Mesenchymal stem cell (in vitro differentiated cells and primary cell): ENCODE measurements around the gene MARS1.
A peak's percentile ranks its signal among the peaks of the same experiment; 100 is the strongest.

Experiments used
- DNase-seq: peaks from one replicate; pipeline ENCODE4 v3.0.0-alpha.2; 2013
- H2AFZ ChIP-seq: one replicate; pipeline ENCODE4 v1.6.1; 2013; ENCODE audit warnings: low read depth, mild to moderate bottlenecking, control low read depth, inconsistent platforms, low read length, moderate library complexity
- H2AK5ac ChIP-seq: 2 replicates; pipeline ENCODE4 v1.6.1; 2013; ENCODE audit warnings: low read length, moderate library complexity, mild to moderate bottlenecking, inconsistent platforms; ENCODE audit not compliant: severe bottlenecking
- H2BK120ac ChIP-seq: one replicate; pipeline ENCODE4 v1.6.1; 2013; ENCODE audit warnings: low read depth, mild to moderate bottlenecking, inconsistent platforms, low read length, moderate library complexity
- H2BK12ac ChIP-seq, 2 experiments: one replicate each; pipeline ENCODE4 v1.6.1; 2013; ENCODE audit warnings: inconsistent platforms in 2 of 2, low read length in 2 of 2, mild to moderate bottlenecking in 2 of 2, moderate library complexity in 2 of 2, control low read depth in 1 of 2
- H2BK15ac ChIP-seq: one replicate; pipeline ENCODE4 v1.6.1; 2013; ENCODE audit warnings: mild to moderate bottlenecking, low read depth, inconsistent platforms; ENCODE audit not compliant: poor library complexity, severe bottlenecking
- H2BK5ac ChIP-seq: 2 replicates; pipeline ENCODE4 v1.6.1; 2013; ENCODE audit warnings: low read depth, mild to moderate bottlenecking, low read length, control low read depth, inconsistent platforms; ENCODE audit not compliant: poor library complexity, severe bottlenecking
- H3K14ac ChIP-seq, 2 experiments: one replicate each; pipeline ENCODE4 v1.6.1; 2013; ENCODE audit warnings: inconsistent platforms in 2 of 2, low read length in 2 of 2, control low read depth in 1 of 2, mild to moderate bottlenecking in 1 of 2, moderate library complexity in 1 of 2
- H3K18ac ChIP-seq, 2 experiments: one replicate each; pipeline ENCODE4 v1.6.1; 2013; ENCODE audit warnings: inconsistent platforms in 2 of 2, low read length in 2 of 2, control low read depth in 1 of 2, low read depth in 1 of 2, mild to moderate bottlenecking in 1 of 2
- H3K23ac ChIP-seq, 2 experiments: one replicate each; pipeline ENCODE4 v1.6.1; 2013; ENCODE audit warnings: inconsistent platforms in 2 of 2, low read length in 2 of 2, mild to moderate bottlenecking in 2 of 2, moderate library complexity in 2 of 2, control low read depth in 1 of 2
- H3K27ac ChIP-seq: 2 replicates; pipeline ENCODE4 v1.5.1; 2013; ENCODE audit warnings: mild to moderate bottlenecking, moderate library complexity, low read length, control low read depth, inconsistent platforms; ENCODE audit not compliant: poor library complexity, severe bottlenecking
- H3K27me3 ChIP-seq, 2 experiments: 2 replicates each; pipeline versions ENCODE4 v1.6.1 to v1.7.0; 2013; ENCODE audit warnings: low read length in 2 of 2, mild to moderate bottlenecking in 2 of 2, moderate library complexity in 2 of 2, control low read depth in 1 of 2, inconsistent platforms in 1 of 2; ENCODE audit not compliant: control insufficient read depth in 1 of 2, insufficient read depth in 1 of 2
- H3K36me3 ChIP-seq, 2 experiments: 2 replicates each; pipeline versions ENCODE4 v1.6.1 to v1.7.0; 2013; ENCODE audit warnings: low read length in 2 of 2, control low read depth in 1 of 2, inconsistent platforms in 1 of 2, low read depth in 1 of 2, mild to moderate bottlenecking in 1 of 2; ENCODE audit not compliant: insufficient read depth in 2 of 2, control insufficient read depth in 1 of 2
- H3K4ac ChIP-seq, 2 experiments: one replicate each; pipeline ENCODE4 v1.6.1; 2013; ENCODE audit warnings: inconsistent platforms in 2 of 2, low read length in 2 of 2, mild to moderate bottlenecking in 2 of 2, moderate library complexity in 2 of 2, control low read depth in 1 of 2, low read depth in 1 of 2
- H3K4me1 ChIP-seq: 2 replicates; pipeline ENCODE4 v1.6.1; 2013; ENCODE audit warnings: low read depth, low read length, control low read depth; ENCODE audit not compliant: control insufficient read depth, insufficient read depth
- H3K4me2 ChIP-seq: 2 replicates; pipeline ENCODE4 v1.6.1; 2013; ENCODE audit warnings: low read length, mild to moderate bottlenecking, inconsistent platforms; ENCODE audit not compliant: poor library complexity, severe bottlenecking
- H3K4me3 ChIP-seq, 2 experiments: 2 replicates each; pipeline versions ENCODE4 v1.5.1 to v1.7.0; 2013; ENCODE audit warnings: low read length in 2 of 2, mild to moderate bottlenecking in 2 of 2, control low read depth in 1 of 2, low read depth in 1 of 2; ENCODE audit not compliant: insufficient read depth in 1 of 2
- H3K79me1 ChIP-seq: replicated peaks from 2 replicates; pipeline ENCODE4 v1.6.1; 2013; ENCODE audit warnings: mild to moderate bottlenecking, control low read depth, low read length, inconsistent platforms; ENCODE audit not compliant: poor library complexity, severe bottlenecking
- H3K9ac ChIP-seq: 2 replicates; pipeline ENCODE4 v1.7.0; 2013; ENCODE audit warnings: mild to moderate bottlenecking, low read length, moderate library complexity
- H3K9me3 ChIP-seq: 2 replicates; pipeline ENCODE4 v1.7.0; 2013; ENCODE audit warnings: mild to moderate bottlenecking, low read length; ENCODE audit not compliant: control insufficient read depth
- H4K8ac ChIP-seq: one replicate; pipeline ENCODE4 v1.6.1; 2013; ENCODE audit warnings: inconsistent platforms, mild to moderate bottlenecking, low read length, moderate library complexity
- H4K91ac ChIP-seq: one replicate; pipeline ENCODE4 v1.6.1; 2013; ENCODE audit warnings: mild to moderate bottlenecking, low read length, inconsistent platforms
- WGBS: methylation state at CpG from one replicate; pipeline ENCODE4 v1.1.7; 2013; ENCODE audit warnings: mixed read lengths; 5-methylcytosine and 5-hydroxymethylcytosine counted together

The MARS1 gene

GRCh38 chr12:57523706-57524614, 36.1 kb downstream of the MARS1 start:
- Histone ChIP-seq H3K23ac (no peak overlapping the region), H2BK15ac (no peak overlapping the region), H2BK12ac (no peak overlapping the region), H2BK5ac (no peak overlapping the region), H4K8ac (no peak overlapping the region), H3K4me1 (peaks cover 37% of the 10 kb centered on the region), H4K91ac (no peak overlapping the region), H2AFZ (no peak overlapping the region), H3K4me3 (peak overlapping the region in 1 of 2 experiments; percentile 95), H3K9ac (peak overlapping the region; percentile 95), H3K36me3 (peaks cover 48 to 49% of the 10 kb centered on the region in 2 experiments), H3K27ac (peak overlapping the region; percentile 72), H3K18ac (no peak overlapping the region), H2BK120ac (peak overlapping the region; percentile 98), H3K4ac (peak overlapping the region in 1 of 2 experiments; percentile 11), H2AK5ac (peak overlapping the region; percentile 40), H3K9me3 (no peaks in the 10 kb centered on the region), H3K79me1 (peaks cover 28% of the 10 kb centered on the region), H3K27me3 (no peaks in the 10 kb centered on the region), H3K4me2 (peak overlapping the region; percentile 57), H3K14ac (peak overlapping the region in 1 of 2 experiments; percentile 35)
- 88% methylated on average over 14 of the region's 14 CpGs for WGBS
- no peak for DNase-seq

- Histone ChIP-seq H3K79me1 (peaks cover 32% of the 10 kb centered on the region), H3K4me2 (no peak overlapping the region), H3K36me3 (peaks cover 53 to 56% of the 10 kb centered on the region in 2 experiments), H3K9me3 (no peaks in the 10 kb centered on the region), H2BK15ac (no peak overlapping the region), H4K8ac (no peak overlapping the region), H4K91ac (no peak overlapping the region), H3K4me1 (peaks cover 37% of the 10 kb centered on the region), H3K4me3 (peak overlapping the region in 1 of 2 experiments; percentile 95), H2BK12ac (no peak overlapping the region), H3K27me3 (no peaks in the 10 kb centered on the region), H3K9ac (peak overlapping the region; percentile 95), H2BK5ac (no peak overlapping the region), H3K23ac (no peak overlapping the region), H2AFZ (no peak overlapping the region), H3K27ac (no peak overlapping the region), H3K18ac (no peak overlapping the region), H2BK120ac (no peak overlapping the region), H3K14ac (no peak overlapping the region), H2AK5ac (no peak overlapping the region), H3K4ac (no peak overlapping the region)
- no peak for DNase-seq
- 92% methylated on average over 8 of the region's 11 CpGs for WGBS
Observed at GRCh38 chr12:57524814-57525614, 37.1 kb downstream of the MARS1 start.

- Histone ChIP-seq H2BK15ac (no peak overlapping the region), H2BK5ac (no peak overlapping the region), H2BK12ac (no peak overlapping the region), H3K4ac (no peak overlapping the region), H3K79me1 (peaks cover 34% of the 10 kb centered on the region), H3K36me3 (peaks cover 61 to 63% of the 10 kb centered on the region in 2 experiments), H3K4me3 (no peak overlapping the region), H3K14ac (no peak overlapping the region), H3K4me1 (peaks cover 37% of the 10 kb centered on the region), H3K27me3 (no peaks in the 10 kb centered on the region), H2BK120ac (no peak overlapping the region), H3K27ac (no peak overlapping the region), H4K8ac (no peak overlapping the region), H3K4me2 (no peak overlapping the region), H2AK5ac (no peak overlapping the region), H3K9me3 (no peaks in the 10 kb centered on the region), H3K23ac (no peak overlapping the region), H3K9ac (peak overlapping the region; percentile 14), H3K18ac (no peak overlapping the region), H4K91ac (no peak overlapping the region), H2AFZ (no peak overlapping the region)
- WGBS: 96% methylated on average over 16 of the region's 16 CpGs
- DNase-seq: no peak
Observed at GRCh38 chr12:57525615-57526383, 37.9 kb downstream of the MARS1 start.
